ENCODE measurements around the gene PTPRK.

The PTPRK gene

DNA sequence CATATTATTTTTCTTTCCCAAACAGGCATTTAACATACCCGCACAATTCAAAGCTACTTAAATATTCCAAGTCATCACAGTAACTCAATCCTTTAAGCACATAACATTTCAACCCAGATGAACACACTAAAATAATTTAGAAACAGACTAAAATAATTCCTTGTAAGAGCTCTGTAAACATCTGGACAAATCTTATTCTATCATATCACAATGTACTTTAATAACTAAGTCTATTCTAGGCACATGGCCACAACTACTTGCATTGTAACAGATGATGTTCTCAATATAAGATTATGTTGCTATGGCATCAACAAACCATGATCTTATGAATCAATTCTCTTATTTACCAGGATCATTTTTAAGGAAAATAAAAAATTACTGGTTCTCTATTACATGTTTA, 496.4 kb downstream of the PTPRK start:
- no peaks in the 10 kb centered on the region for H3K36me3 ChIP-seq (ENCODE audit: insufficient read depth, low read length)
- no peaks in the 10 kb centered on the region for H3K4me1 ChIP-seq (ENCODE audit: insufficient read depth, low read length)
- H3K27me3 ChIP-seq (ENCODE audit: control insufficient read depth in 1 of 2, insufficient read depth in 2 of 2, low read length in 2 of 2) = no peaks in the 10 kb centered on the region
- H3K9me3 ChIP-seq (ENCODE audit: low read length) = no peaks in the 10 kb centered on the region
- H3K9ac ChIP-seq (ENCODE audit: low read length) = no peak overlapping the region
- H3K4me3 ChIP-seq (ENCODE audit: low read depth in 1 of 2, low read length in 2 of 2) = no peak overlapping the region
- H3K27ac ChIP-seq (ENCODE audit: low read depth, low read length) = no peak overlapping the region

DNA sequence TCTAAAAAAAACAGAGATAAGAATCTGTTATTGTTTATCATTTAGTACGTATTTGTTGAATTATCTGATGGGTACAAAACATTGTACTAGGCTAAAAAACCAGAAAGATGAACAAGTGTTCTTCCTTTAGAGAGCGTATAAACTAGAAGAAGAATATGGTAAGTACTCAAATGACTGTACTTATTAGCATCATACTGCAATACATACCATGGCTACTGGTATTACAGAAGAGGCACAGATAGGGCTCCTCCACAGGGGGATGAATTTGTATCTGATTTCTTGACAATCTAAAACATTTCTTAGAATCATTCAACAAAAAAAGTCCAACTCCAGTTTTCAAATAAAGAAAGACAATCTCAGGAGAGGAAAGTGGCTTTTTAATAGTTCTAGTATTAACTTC, 501.6 kb downstream of the PTPRK start:
- Histone ChIP-seq H3K9me3 (ENCODE audit: low read length) (no peaks in the 10 kb centered on the region), H3K9ac (ENCODE audit: low read length) (no peak overlapping the region), H3K36me3 (ENCODE audit: insufficient read depth, low read length) (no peaks in the 10 kb centered on the region), H3K27me3 (ENCODE audit: control insufficient read depth in 1 of 2, insufficient read depth in 2 of 2, low read length in 2 of 2) (no peaks in the 10 kb centered on the region), H3K4me1 (ENCODE audit: insufficient read depth, low read length) (no peaks in the 10 kb centered on the region), H3K4me3 (ENCODE audit: low read depth in 1 of 2, low read length in 2 of 2) (no peak overlapping the region), H3K27ac (ENCODE audit: low read depth, low read length) (no peak overlapping the region)

DNA sequence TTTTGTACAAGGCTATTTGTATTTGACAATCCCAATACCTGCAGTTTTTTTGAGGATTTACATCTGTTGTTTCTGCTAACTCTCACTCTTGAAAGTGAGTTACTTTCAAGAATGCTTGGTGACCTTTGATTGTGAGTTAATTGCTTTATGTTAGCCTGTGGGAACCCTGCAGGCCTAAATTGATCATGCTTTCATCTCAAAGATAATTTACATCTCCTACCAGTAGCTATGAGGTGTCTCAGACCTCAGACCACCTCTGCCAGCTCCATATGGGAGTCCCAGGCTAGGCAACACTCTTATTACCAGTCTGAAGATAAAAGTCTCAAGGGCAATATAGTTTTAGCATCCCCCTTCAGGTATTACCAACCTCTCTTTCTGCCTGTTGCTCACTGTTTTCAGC, 503.1 kb downstream of the PTPRK start:
- Histone ChIP-seq H3K27ac (ENCODE audit: low read depth, low read length) (no peak overlapping the region), H3K36me3 (ENCODE audit: insufficient read depth, low read length) (no peaks in the 10 kb centered on the region), H3K27me3 (ENCODE audit: control insufficient read depth in 1 of 2, insufficient read depth in 2 of 2, low read length in 2 of 2) (no peaks in the 10 kb centered on the region), H3K9me3 (ENCODE audit: low read length) (no peaks in the 10 kb centered on the region), H3K4me1 (ENCODE audit: insufficient read depth, low read length) (no peaks in the 10 kb centered on the region), H3K4me3 (ENCODE audit: low read depth in 1 of 2, low read length in 2 of 2) (no peak overlapping the region), H3K9ac (ENCODE audit: low read length) (no peak overlapping the region)

DNA sequence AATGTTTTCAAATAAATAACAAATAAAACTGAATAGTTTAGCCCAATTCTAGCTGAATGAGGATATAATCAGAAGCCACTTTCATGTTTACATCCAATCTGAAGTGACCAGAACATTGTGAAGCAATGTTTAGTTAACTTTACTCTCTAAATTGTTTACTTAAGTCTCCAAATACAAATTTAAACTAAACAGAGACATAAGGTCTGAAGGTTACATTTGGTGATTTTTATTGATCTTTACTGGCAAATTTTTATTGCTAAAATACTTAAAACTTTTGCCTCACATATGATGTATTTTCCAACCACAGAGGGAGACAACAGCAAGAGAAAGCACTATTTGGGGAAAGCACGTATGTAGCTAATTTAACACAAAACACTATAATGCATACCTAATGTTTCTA, 512.7 kb downstream of the PTPRK start:
- Histone ChIP-seq H3K27ac (ENCODE audit: low read depth, low read length) (no peak overlapping the region), H3K9me3 (ENCODE audit: low read length) (no peaks in the 10 kb centered on the region), H3K4me1 (ENCODE audit: insufficient read depth, low read length) (no peaks in the 10 kb centered on the region), H3K36me3 (ENCODE audit: insufficient read depth, low read length) (no peaks in the 10 kb centered on the region), H3K4me3 (ENCODE audit: low read depth in 1 of 2, low read length in 2 of 2) (no peak overlapping the region), H3K27me3 (ENCODE audit: control insufficient read depth in 1 of 2, insufficient read depth in 2 of 2, low read length in 2 of 2) (no peaks in the 10 kb centered on the region), H3K9ac (ENCODE audit: low read length) (no peak overlapping the region)

DNA sequence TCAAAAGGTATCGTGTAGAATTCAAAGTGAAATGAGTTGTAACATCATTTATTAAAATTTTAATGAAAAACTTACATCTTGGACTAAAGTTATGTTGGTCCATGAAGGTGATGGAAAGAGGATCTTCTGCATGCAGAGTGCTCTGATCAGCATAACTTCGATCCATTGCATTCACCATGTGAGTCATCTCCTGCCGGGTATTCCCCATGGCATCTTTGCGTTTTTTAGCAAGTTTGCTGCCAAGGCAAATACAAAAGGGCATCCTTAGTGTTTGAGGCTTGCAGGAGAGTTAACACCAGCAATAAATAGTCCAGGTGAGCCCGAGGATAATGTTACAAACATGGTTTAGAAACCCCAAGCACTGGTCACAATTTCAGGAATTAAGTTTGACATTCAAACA, 515.4 kb downstream of the PTPRK start:
- no peaks in the 10 kb centered on the region for H3K9me3 ChIP-seq (ENCODE audit: low read length)
- H3K4me3 ChIP-seq (ENCODE audit: low read depth in 1 of 2, low read length in 2 of 2) = no peak overlapping the region
- H3K27ac ChIP-seq (ENCODE audit: low read depth, low read length) = no peak overlapping the region
- no peak overlapping the region for H3K9ac ChIP-seq (ENCODE audit: low read length)
- H3K4me1 ChIP-seq (ENCODE audit: insufficient read depth, low read length) = no peaks in the 10 kb centered on the region
- H3K27me3 ChIP-seq (ENCODE audit: control insufficient read depth in 1 of 2, insufficient read depth in 2 of 2, low read length in 2 of 2) = no peaks in the 10 kb centered on the region
- H3K36me3 ChIP-seq (ENCODE audit: insufficient read depth, low read length) = no peaks in the 10 kb centered on the region

DNA sequence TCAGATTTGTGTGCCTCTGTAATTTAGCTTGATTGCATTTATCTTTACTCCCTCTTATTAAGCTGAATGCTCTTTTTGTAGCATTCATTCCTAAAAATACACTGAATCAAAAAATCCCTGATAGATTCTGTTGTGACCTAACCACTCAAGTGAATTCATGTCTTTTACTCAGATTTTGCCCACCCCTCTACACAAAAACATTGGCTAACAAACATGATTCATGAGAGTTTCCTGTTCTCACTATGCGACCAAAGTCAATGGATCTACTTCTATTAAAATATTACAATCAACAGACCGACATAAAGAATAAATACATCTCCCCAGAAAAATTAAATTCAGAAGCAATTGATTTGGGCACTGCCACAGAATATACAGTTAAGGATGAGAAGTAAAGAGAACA, 520.0 kb downstream of the PTPRK start:
- Histone ChIP-seq H3K27ac (ENCODE audit: low read depth, low read length) (no peak overlapping the region), H3K9ac (ENCODE audit: low read length) (no peak overlapping the region), H3K36me3 (ENCODE audit: insufficient read depth, low read length) (no peaks in the 10 kb centered on the region), H3K27me3 (ENCODE audit: control insufficient read depth in 1 of 2, insufficient read depth in 2 of 2, low read length in 2 of 2) (no peaks in the 10 kb centered on the region), H3K4me3 (ENCODE audit: low read depth in 1 of 2, low read length in 2 of 2) (no peak overlapping the region), H3K4me1 (ENCODE audit: insufficient read depth, low read length) (no peaks in the 10 kb centered on the region), H3K9me3 (ENCODE audit: low read length) (no peaks in the 10 kb centered on the region)

DNA sequence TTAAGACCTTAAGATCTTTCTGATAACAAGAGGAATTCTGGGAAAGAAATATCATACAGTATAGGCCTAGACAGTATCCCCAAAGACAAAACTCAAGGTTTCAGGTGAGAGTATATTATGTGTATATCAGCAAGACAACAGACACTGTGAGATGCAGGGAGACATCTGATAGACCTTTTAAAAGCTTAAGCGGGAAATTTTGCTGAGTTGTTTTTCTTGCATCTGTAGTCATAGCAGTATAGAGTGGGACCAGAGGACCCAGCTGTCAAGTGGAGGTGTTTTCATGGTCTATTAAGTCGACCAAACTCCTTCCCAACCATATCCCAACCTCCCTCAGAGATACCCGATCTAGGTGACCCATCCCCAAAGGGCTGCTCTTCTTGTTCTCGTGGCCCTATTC, 521.4 kb downstream of the PTPRK start:
- no peaks in the 10 kb centered on the region for H3K4me1 ChIP-seq (ENCODE audit: insufficient read depth, low read length)
- no peak overlapping the region for H3K4me3 ChIP-seq (ENCODE audit: low read depth in 1 of 2, low read length in 2 of 2)
- no peaks in the 10 kb centered on the region for H3K9me3 ChIP-seq (ENCODE audit: low read length)
- H3K36me3 ChIP-seq (ENCODE audit: insufficient read depth, low read length) = no peaks in the 10 kb centered on the region
- no peak overlapping the region for H3K27ac ChIP-seq (ENCODE audit: low read depth, low read length)
- H3K27me3 ChIP-seq (ENCODE audit: control insufficient read depth in 1 of 2, insufficient read depth in 2 of 2, low read length in 2 of 2) = no peaks in the 10 kb centered on the region
- no peak overlapping the region for H3K9ac ChIP-seq (ENCODE audit: low read length)

DNA sequence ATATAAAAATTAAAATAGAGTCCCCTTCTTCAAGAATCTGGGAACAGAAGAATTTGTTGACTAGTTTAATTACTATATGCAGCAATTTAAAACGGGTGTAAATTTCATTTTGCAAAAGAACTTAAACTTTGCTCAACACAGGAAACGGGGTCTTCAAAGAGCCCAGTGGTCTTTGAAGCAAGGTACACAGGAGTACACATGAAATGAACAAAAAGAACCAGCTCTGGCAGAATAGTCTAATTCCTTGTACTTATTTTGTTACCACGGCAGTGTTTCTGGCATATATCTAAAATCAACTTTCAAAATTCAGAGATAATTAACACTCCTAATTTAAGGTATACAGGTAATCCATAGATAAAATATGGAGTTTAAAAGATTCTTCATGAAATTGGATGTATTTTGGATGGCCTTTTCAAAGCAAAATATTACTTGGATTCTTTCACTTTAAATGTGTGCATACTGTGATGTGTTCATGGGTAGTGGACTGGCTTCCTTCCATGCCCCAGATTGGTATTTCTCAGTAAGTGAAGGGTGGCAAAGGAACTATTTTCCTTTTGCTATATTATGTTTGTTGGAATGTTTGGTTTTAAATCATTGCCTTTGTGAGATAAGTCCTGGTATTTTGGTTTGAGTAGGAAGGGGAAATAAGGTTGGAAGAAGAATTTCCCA, 522.8 kb downstream of the PTPRK start:
- Histone ChIP-seq H3K36me3 (ENCODE audit: insufficient read depth, low read length) (no peaks in the 10 kb centered on the region), H3K27ac (ENCODE audit: low read depth, low read length) (no peak overlapping the region), H3K27me3 (ENCODE audit: control insufficient read depth in 1 of 2, insufficient read depth in 2 of 2, low read length in 2 of 2) (no peaks in the 10 kb centered on the region), H3K9ac (ENCODE audit: low read length) (no peak overlapping the region), H3K4me3 (ENCODE audit: low read depth in 1 of 2, low read length in 2 of 2) (no peak overlapping the region), H3K9me3 (ENCODE audit: low read length) (no peaks in the 10 kb centered on the region), H3K4me1 (ENCODE audit: insufficient read depth, low read length) (no peaks in the 10 kb centered on the region)

DNA sequence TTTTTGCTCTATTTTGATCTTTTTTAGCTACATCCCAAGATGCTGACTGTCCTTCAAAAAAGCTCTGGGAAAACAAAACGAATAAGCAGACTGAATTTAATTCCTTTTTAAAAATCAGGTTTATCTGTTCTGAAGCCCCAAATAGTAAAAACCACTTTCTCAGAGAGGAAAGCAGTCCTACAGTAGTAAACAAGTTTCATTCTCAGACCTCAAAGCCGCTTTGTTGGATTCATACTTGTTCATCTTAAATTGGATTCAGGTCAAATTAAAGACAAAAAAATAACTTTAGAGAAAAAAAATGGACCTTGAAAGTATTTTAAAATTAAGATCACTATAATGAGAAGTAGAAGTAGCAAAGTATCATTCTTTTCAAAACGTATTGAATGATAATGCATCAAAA, 523.5 kb downstream of the PTPRK start:
- Histone ChIP-seq H3K27me3 (ENCODE audit: control insufficient read depth in 1 of 2, insufficient read depth in 2 of 2, low read length in 2 of 2) (no peaks in the 10 kb centered on the region), H3K9ac (ENCODE audit: low read length) (no peak overlapping the region), H3K36me3 (ENCODE audit: insufficient read depth, low read length) (no peaks in the 10 kb centered on the region), H3K27ac (ENCODE audit: low read depth, low read length) (no peak overlapping the region), H3K4me3 (ENCODE audit: low read depth in 1 of 2, low read length in 2 of 2) (no peak overlapping the region), H3K4me1 (ENCODE audit: insufficient read depth, low read length) (no peaks in the 10 kb centered on the region), H3K9me3 (ENCODE audit: low read length) (no peaks in the 10 kb centered on the region)

DNA sequence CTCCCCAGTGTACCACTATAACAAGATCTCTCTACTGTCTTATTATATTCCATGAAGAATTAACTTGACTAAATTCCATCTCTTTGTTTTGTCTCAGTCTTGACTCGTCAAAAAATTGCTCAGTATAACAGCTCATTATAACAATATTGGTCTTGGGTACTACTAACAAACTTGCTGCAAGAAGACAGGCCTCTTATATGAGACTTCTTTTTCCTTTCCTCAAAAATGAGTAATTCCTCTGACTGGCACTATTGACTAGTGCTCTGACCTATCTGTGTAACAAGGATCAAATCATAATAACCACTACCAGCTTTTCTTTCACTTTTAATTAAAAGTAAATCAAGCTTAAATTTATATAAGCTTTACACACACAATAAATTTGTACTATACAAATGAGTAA, 528.3 kb downstream of the PTPRK start:
- H3K9ac ChIP-seq (ENCODE audit: low read length) = no peak overlapping the region
- H3K36me3 ChIP-seq (ENCODE audit: insufficient read depth, low read length) = no peaks in the 10 kb centered on the region
- H3K9me3 ChIP-seq (ENCODE audit: low read length) = no peaks in the 10 kb centered on the region
- H3K4me1 ChIP-seq (ENCODE audit: insufficient read depth, low read length) = no peaks in the 10 kb centered on the region
- H3K27ac ChIP-seq (ENCODE audit: low read depth, low read length) = no peak overlapping the region
- H3K4me3 ChIP-seq (ENCODE audit: low read depth in 1 of 2, low read length in 2 of 2) = no peak overlapping the region
- no peaks in the 10 kb centered on the region for H3K27me3 ChIP-seq (ENCODE audit: control insufficient read depth in 1 of 2, insufficient read depth in 2 of 2, low read length in 2 of 2)

DNA sequence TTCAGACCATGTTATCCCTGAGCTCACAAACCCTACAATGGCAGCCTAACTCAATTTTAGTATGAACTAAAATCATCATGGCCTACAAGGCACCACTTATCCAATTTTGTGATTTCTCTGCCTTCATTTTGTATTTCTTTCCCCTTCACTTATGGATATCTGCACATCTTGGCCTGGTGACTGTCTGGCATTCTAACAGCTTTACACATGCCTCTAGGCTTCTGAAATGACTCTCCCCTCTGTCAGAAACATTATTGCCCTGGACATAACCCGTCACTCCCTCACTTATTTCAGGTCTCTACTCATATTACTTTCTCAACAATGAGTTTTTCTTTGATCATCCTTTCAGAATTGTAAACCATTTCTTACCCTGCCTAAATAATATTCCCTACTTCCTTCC, 530.3 kb downstream of the PTPRK start:
- H3K9me3 ChIP-seq (ENCODE audit: low read length) = no peaks in the 10 kb centered on the region

DNA sequence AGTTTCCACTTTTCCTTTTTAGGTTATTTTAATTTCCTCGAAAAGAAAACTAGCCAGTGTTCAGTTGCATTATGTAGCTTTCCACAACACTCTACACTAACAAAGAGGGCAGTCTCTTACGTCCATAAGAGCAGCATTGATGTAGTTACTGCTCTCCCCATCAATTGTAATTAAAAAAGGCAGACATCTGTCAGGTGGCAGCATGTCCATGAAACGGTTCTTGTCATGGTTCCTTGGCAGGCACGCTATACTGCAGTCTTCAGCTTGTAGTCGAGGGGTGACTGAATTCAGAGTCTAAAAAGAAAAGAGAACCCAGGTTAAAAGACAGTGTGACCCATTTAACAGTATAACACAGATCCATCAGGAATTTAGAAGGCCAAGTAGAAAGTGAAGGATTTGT, 539.4 kb downstream of the PTPRK start:
- Histone ChIP-seq H3K4me1 (ENCODE audit: insufficient read depth, low read length) (no peaks in the 10 kb centered on the region), H3K4me3 (ENCODE audit: low read depth in 1 of 2, low read length in 2 of 2) (no peak overlapping the region), H3K27ac (ENCODE audit: low read depth, low read length) (no peak overlapping the region), H3K9me3 (ENCODE audit: low read length) (no peaks in the 10 kb centered on the region), H3K27me3 (ENCODE audit: control insufficient read depth in 1 of 2, insufficient read depth in 2 of 2, low read length in 2 of 2) (no peaks in the 10 kb centered on the region), H3K36me3 (ENCODE audit: insufficient read depth, low read length) (peaks cover 13% of the 10 kb centered on the region), H3K9ac (ENCODE audit: low read length) (no peak overlapping the region)

More for the DNA sequence above, 530.3 kb downstream of the PTPRK start:
- no peaks in the 10 kb centered on the region for H3K27me3 ChIP-seq (ENCODE audit: control insufficient read depth in 1 of 2, insufficient read depth in 2 of 2, low read length in 2 of 2)
- no peaks in the 10 kb centered on the region for H3K4me1 ChIP-seq (ENCODE audit: insufficient read depth, low read length)
- H3K9ac ChIP-seq (ENCODE audit: low read length) = no peak overlapping the region
- H3K36me3 ChIP-seq (ENCODE audit: insufficient read depth, low read length) = no peaks in the 10 kb centered on the region
- H3K4me3 ChIP-seq (ENCODE audit: low read depth in 1 of 2, low read length in 2 of 2) = no peak overlapping the region
- no peak overlapping the region for H3K27ac ChIP-seq (ENCODE audit: low read depth, low read length)
